Measurements from ENCODE around the gene RNF186.

DNA sequence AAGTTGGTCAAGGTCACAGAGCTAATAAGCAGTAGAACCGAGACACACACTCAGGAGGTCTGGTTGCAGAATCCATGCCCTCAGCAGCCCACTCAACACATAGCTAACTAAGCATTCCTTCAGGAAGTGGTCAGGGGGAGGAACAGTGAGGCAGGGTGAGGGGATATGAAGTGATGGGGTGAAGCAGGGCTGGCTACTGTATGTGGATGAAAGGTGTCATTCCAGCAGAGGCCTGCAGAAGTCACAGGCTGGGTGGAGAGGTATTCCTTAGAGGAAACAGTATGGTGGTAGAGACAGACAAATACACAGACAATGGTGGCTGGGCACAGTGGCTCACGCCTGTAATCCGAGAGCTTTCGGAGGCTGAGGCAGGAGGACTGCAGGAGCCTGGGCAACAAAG lies 29.4 kb downstream of the RNF186 start:
- TF ChIP-seq, protein P1, sequence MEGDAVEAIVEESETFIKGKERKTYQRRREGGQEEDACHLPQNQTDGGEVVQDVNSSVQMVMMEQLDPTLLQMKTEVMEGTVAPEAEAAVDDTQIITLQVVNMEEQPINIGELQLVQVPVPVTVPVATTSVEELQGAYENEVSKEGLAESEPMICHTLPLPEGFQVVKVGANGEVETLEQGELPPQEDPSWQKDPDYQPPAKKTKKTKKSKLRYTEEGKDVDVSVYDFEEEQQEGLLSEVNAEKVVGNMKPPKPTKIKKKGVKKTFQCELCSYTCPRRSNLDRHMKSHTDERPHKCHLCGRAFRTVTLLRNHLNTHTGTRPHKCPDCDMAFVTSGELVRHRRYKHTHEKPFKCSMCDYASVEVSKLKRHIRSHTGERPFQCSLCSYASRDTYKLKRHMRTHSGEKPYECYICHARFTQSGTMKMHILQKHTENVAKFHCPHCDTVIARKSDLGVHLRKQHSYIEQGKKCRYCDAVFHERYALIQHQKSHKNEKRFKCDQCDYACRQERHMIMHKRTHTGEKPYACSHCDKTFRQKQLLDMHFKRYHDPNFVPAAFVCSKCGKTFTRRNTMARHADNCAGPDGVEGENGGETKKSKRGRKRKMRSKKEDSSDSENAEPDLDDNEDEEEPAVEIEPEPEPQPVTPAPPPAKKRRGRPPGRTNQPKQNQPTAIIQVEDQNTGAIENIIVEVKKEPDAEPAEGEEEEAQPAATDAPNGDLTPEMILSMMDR (IDR thresholded peaks at IDR 0.05; ENCODE audit: low read depth, low read length, missing input control) = no peak
- TF ChIP-seq, protein P2, sequence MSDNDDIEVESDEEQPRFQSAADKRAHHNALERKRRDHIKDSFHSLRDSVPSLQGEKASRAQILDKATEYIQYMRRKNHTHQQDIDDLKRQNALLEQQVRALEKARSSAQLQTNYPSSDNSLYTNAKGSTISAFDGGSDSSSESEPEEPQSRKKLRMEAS (IDR thresholded peaks at IDR 0.05) = no peak
- TF ChIP-seq, protein P3, sequence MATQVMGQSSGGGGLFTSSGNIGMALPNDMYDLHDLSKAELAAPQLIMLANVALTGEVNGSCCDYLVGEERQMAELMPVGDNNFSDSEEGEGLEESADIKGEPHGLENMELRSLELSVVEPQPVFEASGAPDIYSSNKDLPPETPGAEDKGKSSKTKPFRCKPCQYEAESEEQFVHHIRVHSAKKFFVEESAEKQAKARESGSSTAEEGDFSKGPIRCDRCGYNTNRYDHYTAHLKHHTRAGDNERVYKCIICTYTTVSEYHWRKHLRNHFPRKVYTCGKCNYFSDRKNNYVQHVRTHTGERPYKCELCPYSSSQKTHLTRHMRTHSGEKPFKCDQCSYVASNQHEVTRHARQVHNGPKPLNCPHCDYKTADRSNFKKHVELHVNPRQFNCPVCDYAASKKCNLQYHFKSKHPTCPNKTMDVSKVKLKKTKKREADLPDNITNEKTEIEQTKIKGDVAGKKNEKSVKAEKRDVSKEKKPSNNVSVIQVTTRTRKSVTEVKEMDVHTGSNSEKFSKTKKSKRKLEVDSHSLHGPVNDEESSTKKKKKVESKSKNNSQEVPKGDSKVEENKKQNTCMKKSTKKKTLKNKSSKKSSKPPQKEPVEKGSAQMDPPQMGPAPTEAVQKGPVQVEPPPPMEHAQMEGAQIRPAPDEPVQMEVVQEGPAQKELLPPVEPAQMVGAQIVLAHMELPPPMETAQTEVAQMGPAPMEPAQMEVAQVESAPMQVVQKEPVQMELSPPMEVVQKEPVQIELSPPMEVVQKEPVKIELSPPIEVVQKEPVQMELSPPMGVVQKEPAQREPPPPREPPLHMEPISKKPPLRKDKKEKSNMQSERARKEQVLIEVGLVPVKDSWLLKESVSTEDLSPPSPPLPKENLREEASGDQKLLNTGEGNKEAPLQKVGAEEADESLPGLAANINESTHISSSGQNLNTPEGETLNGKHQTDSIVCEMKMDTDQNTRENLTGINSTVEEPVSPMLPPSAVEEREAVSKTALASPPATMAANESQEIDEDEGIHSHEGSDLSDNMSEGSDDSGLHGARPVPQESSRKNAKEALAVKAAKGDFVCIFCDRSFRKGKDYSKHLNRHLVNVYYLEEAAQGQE (IDR thresholded peaks at IDR 0.05) = no peak
- TF ChIP-seq TAF1 (conservative IDR thresholded peaks at IDR 0.05) = no peak
- TF ChIP-seq RAD21 (IDR thresholded peaks at IDR 0.05) = no peak
